ENCODE measurements around the gene EFHC1. TPM values are rescaled to one million over a fixed set of nuclear protein-coding genes. Genes with fewer than 3 reads are reported as not detected.
A peak's percentile ranks its signal among the peaks of the same experiment; 100 is the strongest.

The EFHC1 gene
- total RNA-seq, 1 donor: 30.3 TPM

DNA sequence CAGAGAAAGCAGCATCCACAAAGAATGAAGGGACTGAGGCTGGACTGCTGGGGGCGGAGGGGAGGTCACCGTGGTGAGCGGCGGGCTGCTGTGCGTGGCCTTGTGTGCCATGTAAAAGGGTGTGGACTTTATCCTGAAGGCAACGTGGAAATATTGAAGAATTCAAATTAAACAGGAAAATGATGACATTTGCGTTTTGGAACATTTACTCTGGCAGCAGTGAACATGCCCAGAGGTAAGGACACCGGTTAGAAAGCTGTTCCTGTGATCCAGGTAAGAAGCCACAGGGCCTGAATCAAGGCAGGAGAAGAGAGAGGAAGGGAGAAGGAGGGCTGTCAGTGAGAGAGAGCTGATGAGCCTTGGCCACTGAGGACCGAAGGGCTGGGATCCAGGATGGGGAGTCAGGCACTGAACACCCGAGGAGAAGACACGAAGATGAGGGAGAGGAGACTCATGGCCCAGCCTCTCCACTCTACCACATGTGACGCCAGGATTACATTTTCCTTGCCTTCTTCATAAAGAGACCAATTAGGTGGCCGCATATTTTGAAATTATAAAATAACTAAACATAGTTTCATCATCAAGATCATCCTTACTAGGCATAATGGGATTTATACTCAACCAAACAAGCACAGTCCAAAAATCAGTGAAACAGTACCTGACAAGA lies 98.3 kb downstream of the EFHC1 start:
- no peak for TF ChIP-seq CTCF (IDR thresholded peaks at IDR 0.05; ENCODE audit: insufficient read depth, low read length)
- DNase-seq (ENCODE audit: low read depth): no peak
- H3K4me3 ChIP-seq (ENCODE audit: low read depth, low read length): no peak overlapping the region

DNA sequence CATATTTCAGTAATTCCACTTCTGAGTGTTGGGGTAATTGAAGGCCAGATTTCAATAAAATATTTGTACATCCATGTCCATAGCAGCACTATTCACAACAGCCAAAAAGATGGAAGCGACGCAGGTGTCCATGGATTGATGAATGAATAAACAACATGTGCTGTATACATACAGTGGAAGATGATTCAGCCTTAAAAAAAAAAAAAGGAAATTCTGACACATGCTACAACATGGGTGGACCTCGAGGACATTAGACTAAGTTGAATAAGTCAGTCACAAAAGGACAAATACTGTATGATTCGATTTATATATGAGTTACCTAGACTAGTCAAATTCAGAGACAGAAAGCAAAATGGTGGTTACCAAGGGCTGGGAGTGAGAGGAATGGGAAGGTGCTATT lies 99.5 kb downstream of the EFHC1 start:
- no peak for DNase-seq (ENCODE audit: low read depth)

DNA sequence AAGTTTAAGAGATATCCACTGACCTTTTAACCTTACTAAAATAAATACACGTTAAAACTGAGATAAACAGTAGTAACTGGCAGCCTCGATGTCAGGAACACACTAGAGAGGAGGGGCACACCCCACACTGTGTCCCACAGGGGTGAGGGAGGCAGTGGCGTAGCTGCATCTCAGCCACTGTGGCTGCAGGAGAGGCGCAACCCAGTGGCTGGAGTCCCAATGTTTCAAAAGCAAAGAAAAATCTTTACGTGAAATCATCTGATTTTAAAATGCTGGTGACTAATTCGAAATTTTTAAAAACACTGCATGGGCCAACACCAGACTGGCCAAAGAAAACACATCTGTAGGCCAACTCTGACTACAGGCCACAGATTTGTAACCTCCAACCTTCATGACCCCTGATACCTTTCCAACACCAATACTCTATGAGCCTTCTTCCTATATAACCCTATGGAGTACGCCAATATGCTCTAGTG lies 102.0 kb downstream of the EFHC1 start:
- peak; percentile 90 for DNase-seq (ENCODE audit: low read depth)
- peak; percentile 7 for TF ChIP-seq CTCF (IDR thresholded peaks at IDR 0.05; ENCODE audit: insufficient read depth, low read length)

More for the DNA sequence above, 99.5 kb downstream of the EFHC1 start:
- TF ChIP-seq CTCF (IDR thresholded peaks at IDR 0.05; ENCODE audit: insufficient read depth, low read length): no peak
- H3K4me3 ChIP-seq (ENCODE audit: low read depth, low read length): no peak overlapping the region

GRCh38 chr6:52522655-52523054 lies 102.5 kb downstream of the EFHC1 start:
- no peak for TF ChIP-seq CTCF (IDR thresholded peaks at IDR 0.05; ENCODE audit: insufficient read depth, low read length)
- H3K4me3 ChIP-seq (ENCODE audit: low read depth, low read length): no peak overlapping the region
- DNase-seq (ENCODE audit: low read depth): peak; percentile 55

More for the DNA sequence above, 102.0 kb downstream of the EFHC1 start:
- no peak overlapping the region for H3K4me3 ChIP-seq (ENCODE audit: low read depth, low read length)

GRCh38 chr6:52523378-52524142 lies 103.4 kb downstream of the EFHC1 start:
- H3K4me3 ChIP-seq (ENCODE audit: low read depth, low read length): no peak overlapping the region
- no peak for DNase-seq (ENCODE audit: low read depth)
- no peak for TF ChIP-seq CTCF (IDR thresholded peaks at IDR 0.05; ENCODE audit: insufficient read depth, low read length)

DNA sequence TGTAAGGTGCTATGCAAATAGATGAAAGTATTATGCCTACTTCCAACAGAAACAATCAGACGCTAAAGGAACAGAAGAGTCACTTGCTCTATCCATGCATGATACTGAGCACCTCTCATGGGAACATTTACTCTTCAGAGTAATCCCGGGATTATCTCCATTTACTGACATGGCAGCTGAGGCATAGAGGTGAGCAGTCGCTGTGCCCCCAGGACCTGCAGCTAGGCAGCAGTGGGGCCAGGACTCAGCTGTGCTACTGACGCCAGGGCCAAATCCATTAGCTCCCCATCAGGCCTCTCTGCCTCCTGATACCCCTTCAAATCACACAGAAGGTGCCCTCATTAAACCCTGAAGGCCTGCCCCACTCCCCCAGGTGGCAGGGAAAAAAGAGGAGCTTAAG lies 104.8 kb downstream of the EFHC1 start:
- H3K4me3 ChIP-seq (ENCODE audit: low read depth, low read length): no peak overlapping the region
- no peak for DNase-seq (ENCODE audit: low read depth)
- TF ChIP-seq CTCF (IDR thresholded peaks at IDR 0.05; ENCODE audit: insufficient read depth, low read length): no peak

Measured in fibroblast of the aortic adventitia (primary cell).